HG03469 (cell line): Measurements from ENCODE around the gene KCNIP3.
"Not testable (repeated sequence)": the region's sequence is repeated elsewhere in the genome, so short reads cannot be mapped to it uniquely, and the experiment has no call there.

ENCODE experiments used
- ATAC-seq: cut with Tn5 transposase; IDR thresholded peaks from one replicate; pipeline ENCODE4 v1.9.1; 2021; ENCODE audit warnings: mild to moderate bottlenecking, moderate library complexity, moderate number of reproducible peaks; ENCODE audit not compliant: unreplicated experiment

Gene KCNIP3

GRCh38 chr2:95296880-95297487, at the start of gene KCNIP3:
Gene KCNIP3 (plus strand): TSS chr2:95297347. CDS start chr2:95297439, 92 bp downstream.
- ATAC-seq, result no peak

- no peak for ATAC-seq
Observed at GRCh38 chr2:95258271-95258670, 38.9 kb upstream of the KCNIP3 start.

- ATAC-seq, result no peak
Observed at GRCh38 chr2:95260028-95261023, 36.8 kb upstream of the KCNIP3 start.

- no peak for ATAC-seq
Observed at GRCh38 chr2:95261602-95262001, 35.5 kb upstream of the KCNIP3 start.

GRCh38 chr2:95262896-95263542, 34.1 kb upstream of the KCNIP3 start:
- ATAC-seq, result no peak

- ATAC-seq, result no peak
Observed at GRCh38 chr2:95264624-95265023, 32.5 kb upstream of the KCNIP3 start.

- ATAC-seq, result no peak
Observed at GRCh38 chr2:95265182-95265581, 32.0 kb upstream of the KCNIP3 start.

- no peak for ATAC-seq
Observed at GRCh38 chr2:95266781-95267430, 30.2 kb upstream of the KCNIP3 start.

- ATAC-seq, result no peak
Observed at GRCh38 chr2:95267458-95268210, 29.5 kb upstream of the KCNIP3 start.

- ATAC-seq, result no peak
Observed at GRCh38 chr2:95268211-95269035, 28.7 kb upstream of the KCNIP3 start.

GRCh38 chr2:95269036-95269680, 28.0 kb upstream of the KCNIP3 start:
- no peak for ATAC-seq

- not testable (repeated sequence) for ATAC-seq
Observed at GRCh38 chr2:95269745-95270144, 27.4 kb upstream of the KCNIP3 start.

GRCh38 chr2:95270541-95271081, 26.5 kb upstream of the KCNIP3 start:
- ATAC-seq, result no peak

GRCh38 chr2:95271381-95271971, 25.7 kb upstream of the KCNIP3 start:
- ATAC-seq, result no peak

- ATAC-seq, result no peak
Observed at GRCh38 chr2:95272299-95272751, 24.8 kb upstream of the KCNIP3 start.

GRCh38 chr2:95272781-95273180, 24.4 kb upstream of the KCNIP3 start:
- ATAC-seq, result no peak

- ATAC-seq, result no peak
Observed at GRCh38 chr2:95273566-95274290, 23.4 kb upstream of the KCNIP3 start.
